Colonic mucosa (tissue), 4 donors: ENCODE results near the gene IL10RA. TPM values are rescaled to one million over a fixed set of nuclear protein-coding genes. Genes with fewer than 3 reads are reported as not detected.

Experiments used
- DNase-seq: peaks from one replicate; pipeline ENCODE4 v3.0.0-alpha.2; 2020
- H3K27ac ChIP-seq: fragments of 200-600 bp; one replicate; pipeline ENCODE4 v1.8.0; 2021
- H3K27me3 ChIP-seq: fragments of 200-600 bp; one replicate; pipeline ENCODE4 v1.8.0; 2021
- H3K36me3 ChIP-seq: fragments of 200-600 bp; one replicate; pipeline ENCODE4 v1.8.0; 2021
- H3K4me1 ChIP-seq: fragments of 200-600 bp; one replicate; pipeline ENCODE4 v1.8.0; 2021; ENCODE audit warnings: mild to moderate bottlenecking
- H3K4me3 ChIP-seq: fragments of 200-600 bp; one replicate; pipeline ENCODE4 v1.8.0; 2021
- H3K9ac ChIP-seq, 2 donors: one replicate each; pipeline ENCODE4 v1.7.0; 2013; ENCODE audit warnings: control low read depth in 2 of 2, low read depth in 2 of 2, low read length in 2 of 2
- H3K9me3 ChIP-seq: fragments of 200-600 bp; one replicate; pipeline ENCODE4 v1.8.0; 2021
- CTCF ChIP-seq: fragments of 200-600 bp; IDR thresholded peaks from one replicate; pipeline ENCODE4 v1.8.0; 2022; ENCODE audit warnings: antibody characterized with exemption, mild to moderate bottlenecking
- intact Hi-C: fragments of 100-400 bp; cut with DNase I; formaldehyde crosslinking; loops from one replicate; pipeline ENCODE4 v1.14.1; 2022
- total RNA-seq, 2 donors: library from RNA; stranded (reverse); fragmentation: NEBNext Ultra II Directional in 1 of 2; extraction: Animal tissue kit (Norgen Biotek cat#: 25700) in 1 of 2; gene quantifications; one replicate each; pipeline ENCODE4 v1.2.1, GENCODE V29; 2021
- donor health status: healthy.
- donor health status: DM: no; HTN: no; CAD: no.
- donor health status: DM: no; HTN: no; CAD: no.

Gene IL10RA
- total RNA-seq, 2 donors from 2014 or later = 4.4 to 9.8 TPM

DNA sequence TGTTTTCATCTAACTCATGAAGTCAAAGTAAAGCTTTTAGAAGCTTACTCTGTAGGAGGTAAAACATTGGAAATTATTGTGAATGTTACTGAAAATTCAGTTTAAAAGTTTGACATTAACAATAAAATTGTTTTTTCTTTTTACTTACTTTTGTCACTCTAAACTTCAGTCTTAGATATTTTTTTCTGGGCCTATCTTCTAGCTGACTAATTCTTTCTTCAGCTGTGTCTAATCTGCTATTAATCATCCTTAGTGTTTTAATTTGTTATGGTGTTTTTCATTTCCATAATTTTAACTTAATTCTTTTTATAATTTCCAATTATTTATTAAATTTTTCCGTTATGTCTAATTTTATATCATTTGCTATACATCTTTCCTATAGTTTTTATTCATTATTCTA lies 35.0 kb downstream of the IL10RA start:
- H3K9me3 ChIP-seq = no peaks in the 10 kb centered on the region
- no peaks in the 10 kb centered on the region for H3K27me3 ChIP-seq
- H3K9ac ChIP-seq = no peak overlapping the region
- H3K4me3 ChIP-seq = no peak overlapping the region
- intact Hi-C loops = no loop called here
- H3K27ac ChIP-seq = no peak overlapping the region
- DNase-seq = no peak
- TF ChIP-seq CTCF = no peak
- H3K36me3 ChIP-seq = no peaks in the 10 kb centered on the region
- no peaks in the 10 kb centered on the region for H3K4me1 ChIP-seq

- no peak for DNase-seq
- intact Hi-C loops = no loop called here
- TF ChIP-seq CTCF = no peak
Measured at GRCh38 chr11:118027694-118028093, 41.5 kb downstream of the IL10RA start.

GRCh38 chr11:118028626-118029025 lies 42.4 kb downstream of the IL10RA start:
- DNase-seq = no peak
- Histone ChIP-seq H3K9ac (no peak overlapping the region), H3K27ac (no peak overlapping the region), H3K27me3 (no peaks in the 10 kb centered on the region), H3K9me3 (no peaks in the 10 kb centered on the region), H3K36me3 (no peaks in the 10 kb centered on the region), H3K4me3 (no peak overlapping the region), H3K4me1 (no peaks in the 10 kb centered on the region)
- TF ChIP-seq CTCF = no peak
- intact Hi-C loops = no loop called here

More at GRCh38 chr11:118027694-118028093, 41.5 kb downstream of the IL10RA start:
- H3K4me1 ChIP-seq = no peaks in the 10 kb centered on the region
- H3K27ac ChIP-seq = no peak overlapping the region
- H3K4me3 ChIP-seq = no peak overlapping the region
- H3K9ac ChIP-seq = no peak overlapping the region
- no peaks in the 10 kb centered on the region for H3K27me3 ChIP-seq
- no peaks in the 10 kb centered on the region for H3K36me3 ChIP-seq
- H3K9me3 ChIP-seq = no peaks in the 10 kb centered on the region

- H3K4me3 ChIP-seq = no peak overlapping the region
- H3K36me3 ChIP-seq = no peaks in the 10 kb centered on the region
- no peaks in the 10 kb centered on the region for H3K4me1 ChIP-seq
- DNase-seq = no peak
- TF ChIP-seq CTCF = no peak
- H3K27me3 ChIP-seq = no peaks in the 10 kb centered on the region
- no peaks in the 10 kb centered on the region for H3K9me3 ChIP-seq
- no peak overlapping the region for H3K9ac ChIP-seq
- intact Hi-C loops = no loop called here
- no peak overlapping the region for H3K27ac ChIP-seq
Measured at GRCh38 chr11:118033443-118033842, 47.2 kb downstream of the IL10RA start.

- no peak overlapping the region for H3K27ac ChIP-seq
- no peak overlapping the region for H3K4me3 ChIP-seq
- intact Hi-C loops = no loop called here
- H3K27me3 ChIP-seq = no peaks in the 10 kb centered on the region
- no peaks in the 10 kb centered on the region for H3K36me3 ChIP-seq
- H3K9me3 ChIP-seq = no peaks in the 10 kb centered on the region
- H3K4me1 ChIP-seq = no peaks in the 10 kb centered on the region
- no peak for TF ChIP-seq CTCF
- no peak overlapping the region for H3K9ac ChIP-seq
- no peak for DNase-seq
Measured at GRCh38 chr11:118042141-118042540, 55.9 kb downstream of the IL10RA start.

DNA sequence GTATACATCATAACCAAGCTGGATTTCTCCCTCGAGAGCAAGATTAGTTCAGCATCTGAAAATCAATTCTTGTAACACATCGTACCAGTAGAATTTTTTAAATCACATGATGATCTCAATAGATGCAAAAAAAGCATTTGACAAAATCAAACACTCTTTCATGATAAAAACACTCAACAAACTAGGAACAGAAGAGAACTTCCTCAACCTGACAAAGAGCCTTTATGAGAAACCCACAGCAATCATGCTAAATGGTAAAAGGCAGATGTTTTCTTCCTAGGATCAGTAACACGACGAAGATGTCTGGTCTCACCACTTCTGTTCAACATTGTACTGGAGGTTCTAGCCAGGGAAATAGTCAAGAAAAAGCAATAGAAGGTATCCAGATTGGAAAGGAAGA lies 56.6 kb downstream of the IL10RA start:
- Histone ChIP-seq H3K4me1 (no peaks in the 10 kb centered on the region), H3K9ac (no peak overlapping the region), H3K27ac (no peak overlapping the region), H3K4me3 (no peak overlapping the region), H3K36me3 (no peaks in the 10 kb centered on the region), H3K27me3 (no peaks in the 10 kb centered on the region), H3K9me3 (no peaks in the 10 kb centered on the region)
- TF ChIP-seq CTCF = no peak
- intact Hi-C loops = no loop called here
- no peak for DNase-seq
